Spleen (tissue), 11 donors: ENCODE data around the gene SLC39A8. TPM values are rescaled to one million over a fixed set of nuclear protein-coding genes. Genes with fewer than 3 reads are reported as not detected.

Experiments
- DNase-seq: peaks from one replicate; pipeline ENCODE4 v3.0.0-alpha.2; 2020
- H3K27ac ChIP-seq, 8 donors: fragments of 200-600 bp; sonication (generic) in 7 of 8; 1 replicate in 4 of 8; 2 replicates in 4 of 8; pipeline versions ENCODE4 v1.5.0 to v1.8.0; 2016 to 2021; ENCODE audit warnings: inconsistent platforms in 4 of 8, mild to moderate bottlenecking in 4 of 8, moderate library complexity in 1 of 8
- H3K27me3 ChIP-seq, 7 donors: fragments of 200-600 bp; sonication (generic) in 6 of 7; replicated peaks in 1 of 7; 1 replicate in 4 of 7; 2 replicates in 3 of 7; pipeline versions ENCODE4 v1.5.0 to v1.8.0; 2016 to 2021; ENCODE audit warnings: inconsistent platforms in 3 of 7, mild to moderate bottlenecking in 1 of 7
- H3K36me3 ChIP-seq, 6 donors: fragments of 200-600 bp; sonication (generic) in 5 of 6; 1 replicate in 4 of 6; 2 replicates in 2 of 6; pipeline versions ENCODE4 v1.5.0 to v1.8.0; 2016 to 2021; ENCODE audit warnings: inconsistent platforms in 2 of 6
- H3K4me1 ChIP-seq, 6 donors: fragments of 200-600 bp; sonication (generic) in 5 of 6; 1 replicate in 3 of 6; 2 replicates in 3 of 6; pipeline versions ENCODE4 v1.5.0 to v1.8.0; 2016 to 2021; ENCODE audit warnings: inconsistent platforms in 3 of 6
- H3K4me3 ChIP-seq, 8 donors: fragments of 200-600 bp; sonication (generic) in 7 of 8; 1 replicate in 4 of 8; 2 replicates in 4 of 8; pipeline versions ENCODE4 v1.5.0 to v1.8.0; 2016 to 2021; ENCODE audit warnings: inconsistent platforms in 4 of 8, mild to moderate bottlenecking in 4 of 8, moderate library complexity in 2 of 8
- H3K9me3 ChIP-seq, 8 donors: fragments of 200-600 bp; sonication (generic) in 7 of 8; 1 replicate in 4 of 8; 2 replicates in 4 of 8; pipeline versions ENCODE4 v1.5.0 to v1.8.0; 2016 to 2021; ENCODE audit warnings: inconsistent platforms in 4 of 8
- POLR2A ChIP-seq, 3 donors: fragments of 450-650 bp; IDR thresholded peaks; one replicate each; pipeline ENCODE4 v1.5.1; 2017; ENCODE audit warnings: antibody characterized with exemption in 3 of 3, mild to moderate bottlenecking in 1 of 3
- POLR2AphosphoS5 ChIP-seq, 3 donors: sonication (generic); formaldehyde crosslinking; IDR thresholded peaks; one replicate each; pipeline ENCODE4 v1.5.1; 2017; ENCODE audit warnings: antibody characterized with exemption in 3 of 3
- WGBS, 5 donors: extraction: QIAGEN DNeasy Blood & Tissue Kit in 3 of 5; methylation state at CpG; one replicate each; pipeline versions ENCODE4 v1.1.5 to v1.1.7; 2013 to 2018; 5-methylcytosine and 5-hydroxymethylcytosine counted together
- intact Hi-C: fragments of 100-400 bp; cut with DNase I; formaldehyde crosslinking; loops from one replicate; pipeline ENCODE4 v1.15.0; 2023; ENCODE audit warnings: low total_unique reads
- polyA plus RNA-seq, 3 donors: library from polyadenylated mRNA; stranded (reverse); fragments of 200-250 nt; gene quantifications; one replicate each; pipeline ENCODE4 v1.2.1, GENCODE V29; 2013
- total RNA-seq, 7 donors: library from RNA; depleted of rRNA in 3 of 7; stranded (reverse); fragments of >200 nt in 3 of 7; fragmentation: NEBNext Ultra II Directional in 4 of 7; extraction: Animal tissue kit (Norgen Biotek cat#: 25700) in 4 of 7; gene quantifications; one replicate each; pipeline versions ENCODE4 v1.1.0 to v1.2.1, GENCODE V29; 2016 to 2021
- TF ChIP-seq, protein P1 (sequence below), 11 experiments: fragments of 200-600 bp in 7 of 11; fragments of 450-650 bp in 4 of 11; sonication (generic) in 4 of 11; IDR thresholded peaks in 8 of 11; conservative IDR thresholded peaks in 3 of 11; 1 replicate in 7 of 11; 2 replicates in 4 of 11; pipeline versions ENCODE4 v1.4.0 to v1.8.0; 2016 to 2021; ENCODE audit warnings: antibody characterized with exemption in 11 of 11, inconsistent platforms in 4 of 11, mild to moderate bottlenecking in 1 of 11
- donor health status: healthy with polysubstance abuse.
- donor health status: DM: no; HTN: no; CAD: no; lungs with moderate emphysema.
- donor health status: DM: no; HTN: no; CAD: no.
- donor health status: Bipolar disorder and iron deficiency.
- donor health status: healthy.
- donor health status: DM: no; HTN: no; CAD: no.
- donor health status: DM: yes; HTN: yes; CAD: no.

Gene SLC39A8
- total and polyA plus RNA-seq, 10 donors = 4.5 to 21.7 (median 15.6) TPM

DNA sequence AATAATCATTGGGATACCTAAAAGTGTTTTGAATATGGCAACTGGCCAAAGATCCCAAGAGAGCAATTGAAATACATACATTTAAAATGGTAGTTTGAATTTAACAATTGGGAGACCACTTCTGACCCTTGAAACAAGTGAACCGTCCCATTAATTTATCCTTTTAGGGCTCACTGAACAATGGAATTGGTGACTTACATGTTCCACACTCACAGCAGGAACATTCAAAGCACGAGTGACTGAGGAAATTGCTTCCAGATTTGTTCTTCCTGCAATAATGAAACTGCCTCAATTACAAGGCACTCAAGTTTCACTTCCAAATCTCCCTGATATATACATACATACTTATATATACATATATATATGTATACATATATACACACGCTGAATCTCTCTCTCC lies 20.6 kb downstream of the SLC39A8 start:
- Histone ChIP-seq H3K36me3 (no peaks in the 10 kb centered on the region), H3K4me3 (no peak overlapping the region), H3K27me3 (no peaks in the 10 kb centered on the region), H3K27ac (no peak overlapping the region), H3K4me1 (peaks cover 0 to 19% (median 0%) of the 10 kb centered on the region in 6 donors), H3K9me3 (no peaks in the 10 kb centered on the region)
- 48 to 63% (median 59%) methylated on average over 3 of the region's 3 CpGs for WGBS, 5 donors
- intact Hi-C loops = no loop called here
- TF ChIP-seq POLR2A (IDR thresholded peaks at IDR 0.05) = no peak
- DNase-seq = no peak

DNA sequence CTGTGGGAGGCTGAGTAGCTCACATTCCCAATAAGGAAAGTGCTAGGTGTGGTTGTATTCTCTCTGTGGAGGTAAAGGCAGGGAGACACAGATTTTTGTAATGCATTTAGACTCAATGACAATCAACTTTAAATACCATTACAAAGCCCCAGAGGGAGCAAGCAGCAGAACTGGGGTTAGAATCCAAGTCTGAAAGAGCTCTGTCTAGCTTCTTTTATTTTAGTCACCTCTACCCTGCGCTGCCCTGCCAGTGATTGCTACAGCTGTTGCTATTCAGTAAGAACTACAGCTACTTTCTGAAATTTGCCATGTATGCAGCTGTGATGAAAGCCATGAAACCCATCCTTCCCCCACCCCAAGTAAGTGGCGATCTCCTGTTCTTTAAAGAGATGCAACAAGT lies 22.5 kb downstream of the SLC39A8 start:
- peaks cover 0 to 19% (median 0%) of the 10 kb centered on the region in 6 donors for H3K4me1 ChIP-seq
- WGBS, 5 donors = 94 to 98% (median 96%) methylated on average over 2 of the region's 2 CpGs
- no peak for TF ChIP-seq POLR2AphosphoS5 (IDR thresholded peaks at IDR 0.05)
- TF ChIP-seq, protein P1, sequence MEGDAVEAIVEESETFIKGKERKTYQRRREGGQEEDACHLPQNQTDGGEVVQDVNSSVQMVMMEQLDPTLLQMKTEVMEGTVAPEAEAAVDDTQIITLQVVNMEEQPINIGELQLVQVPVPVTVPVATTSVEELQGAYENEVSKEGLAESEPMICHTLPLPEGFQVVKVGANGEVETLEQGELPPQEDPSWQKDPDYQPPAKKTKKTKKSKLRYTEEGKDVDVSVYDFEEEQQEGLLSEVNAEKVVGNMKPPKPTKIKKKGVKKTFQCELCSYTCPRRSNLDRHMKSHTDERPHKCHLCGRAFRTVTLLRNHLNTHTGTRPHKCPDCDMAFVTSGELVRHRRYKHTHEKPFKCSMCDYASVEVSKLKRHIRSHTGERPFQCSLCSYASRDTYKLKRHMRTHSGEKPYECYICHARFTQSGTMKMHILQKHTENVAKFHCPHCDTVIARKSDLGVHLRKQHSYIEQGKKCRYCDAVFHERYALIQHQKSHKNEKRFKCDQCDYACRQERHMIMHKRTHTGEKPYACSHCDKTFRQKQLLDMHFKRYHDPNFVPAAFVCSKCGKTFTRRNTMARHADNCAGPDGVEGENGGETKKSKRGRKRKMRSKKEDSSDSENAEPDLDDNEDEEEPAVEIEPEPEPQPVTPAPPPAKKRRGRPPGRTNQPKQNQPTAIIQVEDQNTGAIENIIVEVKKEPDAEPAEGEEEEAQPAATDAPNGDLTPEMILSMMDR (IDR thresholded peaks at IDR 0.05 in 8 of 11, conservative IDR thresholded peaks at IDR 0.05 in 3 of 11) = no peak

DNA sequence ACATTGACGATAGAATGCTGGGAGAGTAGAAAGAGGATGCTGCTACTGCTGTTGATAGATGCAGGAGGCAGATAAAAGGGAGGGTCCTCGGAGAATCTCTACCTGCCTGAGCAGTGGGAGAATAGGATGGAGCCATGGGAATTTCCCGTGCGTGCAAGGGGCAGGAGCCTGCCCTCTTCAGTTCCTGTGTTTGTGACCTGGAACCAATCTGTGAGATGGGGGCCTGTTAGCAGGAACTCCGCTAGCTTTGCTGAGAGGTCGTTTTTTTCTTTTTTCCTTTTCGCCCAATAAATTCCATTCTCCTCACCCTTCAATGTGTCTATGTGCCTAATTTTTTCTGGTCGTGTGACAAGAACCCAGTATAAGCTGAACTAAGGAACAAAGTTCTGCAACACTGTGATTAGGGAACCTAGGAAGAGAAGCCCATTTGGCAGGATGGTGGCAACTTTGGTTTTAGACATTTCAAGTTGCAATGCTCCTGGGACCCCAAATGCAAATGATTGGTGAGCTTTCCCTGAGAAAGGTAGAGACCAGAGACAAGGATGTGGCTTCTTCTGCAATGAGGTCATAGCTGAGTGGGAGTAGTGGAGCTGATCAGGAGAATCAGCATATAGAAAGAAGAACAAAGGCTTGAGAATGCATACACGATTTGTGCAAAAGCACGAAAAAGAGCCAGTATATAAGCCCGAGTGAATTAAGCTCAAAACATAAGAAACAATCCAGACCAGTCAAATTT lies 23.9 kb downstream of the SLC39A8 start:
- no peak overlapping the region for H3K27ac ChIP-seq
- WGBS, 5 donors = 75 to 82% (median 78%) methylated on average over 11 of the region's 11 CpGs
- no peak overlapping the region for H3K4me3 ChIP-seq
- no peaks in the 10 kb centered on the region for H3K27me3 ChIP-seq
- no peak for TF ChIP-seq POLR2AphosphoS5 (IDR thresholded peaks at IDR 0.05)
- TF ChIP-seq POLR2A (IDR thresholded peaks at IDR 0.05) = no peak
- TF ChIP-seq, protein P1 (IDR thresholded peaks at IDR 0.05 in 8 of 11, conservative IDR thresholded peaks at IDR 0.05 in 3 of 11) = no peak
- H3K4me1 ChIP-seq = peaks cover 0 to 19% (median 0%) of the 10 kb centered on the region in 6 donors
- DNase-seq = no peak
- peaks cover 0 to 3% (median 0%) of the 10 kb centered on the region in 8 donors for H3K9me3 ChIP-seq
- intact Hi-C loops = no loop called here
- no peaks in the 10 kb centered on the region for H3K36me3 ChIP-seq

More for the DNA sequence above, 22.5 kb downstream of the SLC39A8 start:
- Histone ChIP-seq H3K27ac (no peak overlapping the region), H3K4me3 (no peak overlapping the region), H3K9me3 (no peaks in the 10 kb centered on the region), H3K36me3 (no peaks in the 10 kb centered on the region), H3K27me3 (no peaks in the 10 kb centered on the region)
- intact Hi-C loops = no loop called here
- DNase-seq = no peak

DNA sequence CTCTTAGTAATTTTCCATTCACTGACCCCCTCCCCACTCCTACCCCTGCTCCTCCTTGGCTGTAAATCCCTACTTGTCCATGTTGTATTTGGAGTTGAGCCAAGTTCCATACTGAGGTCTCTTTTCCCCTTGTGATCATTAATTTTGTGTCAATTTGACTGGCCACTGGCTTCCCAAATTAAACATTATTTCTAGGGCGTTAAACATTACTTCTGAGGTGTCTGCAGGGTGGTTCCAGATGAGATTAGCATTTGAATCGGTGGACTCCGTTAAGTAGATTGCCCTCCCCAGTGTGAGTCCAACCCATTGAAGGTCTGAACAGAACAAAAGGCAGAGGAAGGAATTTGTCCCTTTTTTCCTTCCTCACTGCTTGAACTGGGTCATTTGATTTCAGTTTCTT lies 25.7 kb downstream of the SLC39A8 start:
- Histone ChIP-seq H3K4me3 (no peak overlapping the region), H3K36me3 (no peaks in the 10 kb centered on the region), H3K27me3 (no peaks in the 10 kb centered on the region), H3K4me1 (peaks cover 0 to 13% (median 0%) of the 10 kb centered on the region in 6 donors), H3K27ac (no peak overlapping the region), H3K9me3 (peaks cover 0 to 3% (median 0%) of the 10 kb centered on the region in 8 donors)
- WGBS, 5 donors = 67 to 93% (median 81%) methylated on average over 3 of the region's 3 CpGs
- DNase-seq = no peak
- TF ChIP-seq, protein P1 (IDR thresholded peaks at IDR 0.05 in 8 of 11, conservative IDR thresholded peaks at IDR 0.05 in 3 of 11) = no peak
- TF ChIP-seq POLR2AphosphoS5 (IDR thresholded peaks at IDR 0.05) (no peak), POLR2A (IDR thresholded peaks at IDR 0.05) (no peak)
- intact Hi-C loops = no loop called here
